Neural cell (in vitro differentiated cells): Measurements from ENCODE around the gene S100A8. TPM values are rescaled to one million over a fixed set of nuclear protein-coding genes. Genes with fewer than 3 reads are reported as not detected.

ENCODE experiments used
- H2AFZ ChIP-seq: fragments of 200-600, 300-800 bp; sonication (generic), shearing (Covaris generic); 2 replicates; pipeline ENCODE4 v1.6.0; 2014; ENCODE audit warnings: low read depth, mild to moderate bottlenecking, antibody characterized with exemption, low read length, moderate library complexity
- H3F3A ChIP-seq: fragments of 200-600 bp; shearing (Covaris generic); 2 replicates; pipeline ENCODE4 v1.6.1; 2016; ENCODE audit warnings: mild to moderate bottlenecking, moderate library complexity, mixed read lengths, antibody characterized with exemption, low read length; ENCODE audit not compliant: insufficient read depth, poor library complexity, severe bottlenecking
- H3K27ac ChIP-seq: fragments of 200-600, 300-800 bp; sonication (generic), shearing (Covaris generic); 2 replicates; pipeline ENCODE4 v1.5.1; 2014; ENCODE audit warnings: mild to moderate bottlenecking, low read length, moderate library complexity
- H3K27me3 ChIP-seq: fragments of 300-800, 200-600 bp; sonication (generic), shearing (Covaris generic); 2 replicates; pipeline ENCODE4 v1.6.0; 2014; ENCODE audit warnings: mild to moderate bottlenecking, low read depth, low read length, moderate library complexity; ENCODE audit not compliant: insufficient read depth
- H3K36me3 ChIP-seq: fragments of 300-800, 200-600 bp; sonication (generic), shearing (Covaris generic); 2 replicates; pipeline ENCODE4 v1.5.1; 2014; ENCODE audit warnings: mild to moderate bottlenecking, antibody characterized with exemption, low read length, moderate library complexity; ENCODE audit not compliant: insufficient read depth
- H3K4me2 ChIP-seq: fragments of 300-800, 200-600 bp; sonication (generic), shearing (Covaris generic); 2 replicates; pipeline ENCODE4 v1.6.0; 2014; ENCODE audit warnings: mild to moderate bottlenecking, low read length
- H3K4me3 ChIP-seq: fragments of 300-800, 200-600 bp; sonication (generic), shearing (Covaris generic); 2 replicates; pipeline ENCODE4 v1.5.1; 2014; ENCODE audit warnings: mild to moderate bottlenecking, low read length, moderate library complexity
- H3K79me2 ChIP-seq: fragments of 200-600 bp; shearing (Covaris generic); replicated peaks from 2 replicates; pipeline ENCODE4 v1.6.0; 2014; ENCODE audit warnings: mild to moderate bottlenecking, low read length, moderate library complexity; ENCODE audit not compliant: insufficient read depth
- H3K9ac ChIP-seq: fragments of 300-800, 200-600 bp; sonication (generic), shearing (Covaris generic); 2 replicates; pipeline ENCODE4 v1.6.1; 2016; ENCODE audit warnings: mild to moderate bottlenecking, low read length, mixed read lengths
- H3K9me2 ChIP-seq: fragments of 200-600 bp; shearing (Covaris generic); 2 replicates; pipeline ENCODE4 v1.6.1; 2016; ENCODE audit warnings: mild to moderate bottlenecking, low read length, mixed read lengths; ENCODE audit not compliant: insufficient read depth
- H3K9me3 ChIP-seq: fragments of 200-600, 300-800 bp; sonication (generic), shearing (Covaris generic); 2 replicates; pipeline ENCODE4 v1.6.1; 2016; ENCODE audit warnings: mild to moderate bottlenecking, mixed run types, low read length, moderate library complexity, mixed read lengths
- H4K20me1 ChIP-seq: fragments of 200-600 bp; shearing (Covaris generic); 2 replicates; pipeline ENCODE4 v1.6.1; 2016; ENCODE audit warnings: mild to moderate bottlenecking, mixed run types; ENCODE audit not compliant: insufficient read depth
- CTCF ChIP-seq: fragments of 450-650 bp; IDR thresholded peaks from 2 replicates; pipeline ENCODE4 v1.5.1; 2014; ENCODE audit warnings: antibody characterized with exemption, mild to moderate bottlenecking, moderate library complexity; ENCODE audit not compliant: poor library complexity, severe bottlenecking
- EP300 ChIP-seq: fragments of 450-650 bp; conservative IDR thresholded peaks from 2 replicates; pipeline ENCODE4 v1.6.1; 2014; ENCODE audit warnings: antibody characterized with exemption, mild to moderate bottlenecking, moderate library complexity; ENCODE audit not compliant: poor library complexity, severe bottlenecking
- EZH2 ChIP-seq: fragments of 200-600, 300-800 bp; shearing (Covaris generic), sonication (generic); IDR thresholded peaks from 2 replicates; pipeline ENCODE4 v1.6.1; 2014; ENCODE audit warnings: antibody characterized with exemption, low read length, borderline replicate concordance, mild to moderate bottlenecking; ENCODE audit not compliant: insufficient read depth, poor library complexity, severe bottlenecking
- MXI1 ChIP-seq: fragments of 450-650 bp; conservative IDR thresholded peaks from 2 replicates; pipeline ENCODE4 v1.6.1; 2014; ENCODE audit warnings: antibody characterized with exemption, mild to moderate bottlenecking; ENCODE audit not compliant: poor library complexity, severe bottlenecking
- POLR2AphosphoS5 ChIP-seq: IDR thresholded peaks from 2 replicates; pipeline ENCODE4 v1.6.1; 2012
- RAD21 ChIP-seq: fragments of 450-650 bp; conservative IDR thresholded peaks from 2 replicates; pipeline ENCODE4 v1.6.1; 2014; ENCODE audit warnings: antibody characterized with exemption, mild to moderate bottlenecking, moderate library complexity
- REST ChIP-seq: IDR thresholded peaks from 2 replicates; pipeline ENCODE4 v1.6.1; 2012; ENCODE audit warnings: borderline replicate concordance
- SMC3 ChIP-seq: fragments of 450-650 bp; conservative IDR thresholded peaks from 2 replicates; pipeline ENCODE4 v1.6.1; 2014; ENCODE audit warnings: antibody characterized with exemption, mild to moderate bottlenecking, moderate library complexity; ENCODE audit not compliant: poor library complexity
- TAF1 ChIP-seq: IDR thresholded peaks from 2 replicates; pipeline ENCODE4 v1.6.1; 2012; ENCODE audit warnings: low read depth
- polyA plus RNA-seq: library from polyadenylated mRNA; depleted of rRNA; stranded (reverse); fragments of >200 nt; gene quantifications from 2 replicates; pipeline ENCODE4 v1.2.3, GENCODE V29; 2014

The S100A8 gene
- polyA plus RNA-seq, 1 donor from 2014 or later = not detected

DNA sequence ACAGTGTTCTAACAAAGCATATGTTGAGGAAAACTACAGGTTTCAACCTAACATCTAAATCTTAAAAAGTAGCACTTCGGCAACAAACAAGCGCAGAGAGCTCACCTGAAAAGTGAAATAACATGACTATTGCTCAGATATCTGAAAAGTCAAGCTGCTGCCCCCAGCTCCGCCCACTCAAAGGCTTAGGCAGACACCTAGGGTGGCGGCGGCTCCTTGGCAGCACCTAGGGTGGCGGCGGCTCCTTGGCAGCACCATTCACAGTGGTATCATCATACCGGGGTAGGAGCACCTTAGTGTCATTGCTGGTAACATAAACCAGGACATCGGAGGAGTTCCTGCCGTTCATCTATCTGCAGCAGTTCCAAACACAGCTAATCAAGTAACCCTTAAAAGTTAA, 11.3 kb downstream of the S100A8 start:
- no peak overlapping the region for H3K4me3 ChIP-seq
- H4K20me1 ChIP-seq = no peaks in the 10 kb centered on the region
- H3F3A ChIP-seq = no peaks in the 10 kb centered on the region
- no peak overlapping the region for H2AFZ ChIP-seq
- no peak overlapping the region for H3K9ac ChIP-seq
- H3K79me2 ChIP-seq = no peaks in the 10 kb centered on the region
- H3K36me3 ChIP-seq = no peaks in the 10 kb centered on the region
- no peak for TF ChIP-seq SMC3
- no peak for TF ChIP-seq EP300
- TF ChIP-seq MXI1 = no peak
- no peak for TF ChIP-seq EZH2
- no peak for TF ChIP-seq REST
- no peak for TF ChIP-seq POLR2AphosphoS5
- no peak for TF ChIP-seq TAF1
- no peak for TF ChIP-seq CTCF
- TF ChIP-seq RAD21 = no peak
- H3K9me3 ChIP-seq = peaks cover 8% of the 10 kb centered on the region
- no peak overlapping the region for H3K4me2 ChIP-seq
- H3K27me3 ChIP-seq = no peaks in the 10 kb centered on the region
- no peak overlapping the region for H3K27ac ChIP-seq
- H3K9me2 ChIP-seq = no peaks in the 10 kb centered on the region

- H3K27ac ChIP-seq = no peak within 1 kb of the TSS
- no peaks in the 10 kb centered on the region for H3K9me2 ChIP-seq
- no peaks in the 10 kb centered on the region for H3F3A ChIP-seq
- no peak within 1 kb of the TSS for H3K9ac ChIP-seq
- H4K20me1 ChIP-seq = no peaks in the 10 kb centered on the region
- no peak for TF ChIP-seq SMC3
- TF ChIP-seq POLR2AphosphoS5 = no peak
- TF ChIP-seq MXI1 = no peak
- no peak for TF ChIP-seq TAF1
- no peak for TF ChIP-seq REST
- TF ChIP-seq CTCF = no peak
- TF ChIP-seq EZH2 = no peak
- no peak for TF ChIP-seq RAD21
- TF ChIP-seq EP300 = no peak
- H3K27me3 ChIP-seq = no peaks in the 10 kb centered on the region
- H3K36me3 ChIP-seq = no peaks in the 10 kb centered on the region
- no peak within 1 kb of the TSS for H2AFZ ChIP-seq
- peaks cover 3% of the 10 kb centered on the region for H3K9me3 ChIP-seq
- H3K4me3 ChIP-seq = no peak within 1 kb of the TSS
- no peaks in the 10 kb centered on the region for H3K79me2 ChIP-seq
- no peak within 1 kb of the TSS for H3K4me2 ChIP-seq
These were observed 15.4 kb downstream of the S100A8 start, which contains the start of gene S100A12 for GRCh38 chr1:153375511-153375910. Gene S100A12 (minus strand): TSS chr1:153375621. CDS start chr1:153374592, 1,029 bp downstream.
